Fibroblast of lung (primary cell): ENCODE results near the gene SPPL3.

Source experiments
- EZH2 ChIP-seq: IDR thresholded peaks from 2 replicates; pipeline ENCODE4 v1.5.1; 2012; ENCODE audit warnings: low read length, control low read depth, mild to moderate bottlenecking; ENCODE audit errors: missing control alignments
- TF ChIP-seq, protein P1 (sequence below), 2 donors: IDR thresholded peaks in 1 of 2; conservative IDR thresholded peaks in 1 of 2; 1 replicate in 1 of 2; 2 replicates in 1 of 2; pipeline ENCODE4 v1.5.1; 2011 to 2012; ENCODE audit warnings: low read length in 2 of 2, control low read depth in 1 of 2, inconsistent platforms in 1 of 2, low read depth in 1 of 2, mild to moderate bottlenecking in 1 of 2

DNA sequence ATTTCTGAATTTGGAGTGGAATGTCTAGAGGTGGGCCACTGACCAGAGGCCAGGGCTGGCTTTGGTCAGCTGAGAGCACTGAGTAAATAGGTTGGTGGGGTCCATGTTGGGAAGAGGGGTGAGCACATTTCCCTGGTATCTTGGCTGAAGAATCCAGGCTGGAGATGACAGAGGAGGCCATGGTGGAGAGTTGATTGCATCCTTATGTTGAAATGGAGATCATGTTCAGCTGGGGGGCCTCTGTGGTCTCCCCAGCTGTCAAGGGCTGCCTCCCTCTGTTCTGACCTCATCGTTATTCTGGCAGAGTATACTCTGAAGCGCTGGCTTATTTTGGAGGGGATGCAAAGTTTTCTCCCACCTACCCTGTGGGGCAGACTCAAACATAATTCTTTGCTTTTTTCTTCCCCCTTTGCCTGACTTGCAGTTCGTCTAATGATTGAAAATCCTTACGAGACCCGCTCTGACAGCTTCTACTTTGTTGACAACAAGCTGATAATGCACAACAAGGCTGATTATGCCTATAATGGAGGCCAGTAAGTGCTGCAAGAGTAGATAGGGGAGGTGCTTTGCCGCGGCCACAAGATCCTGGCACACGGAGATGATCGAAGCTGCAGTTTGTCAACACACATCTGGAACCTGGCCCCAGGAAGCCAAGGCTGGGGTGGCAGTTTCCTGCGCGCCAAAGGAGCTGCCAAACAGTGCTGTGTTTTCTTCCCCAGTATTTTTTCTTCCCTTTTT lies 184.5 kb downstream of the SPPL3 start:
- TF ChIP-seq, protein P1, sequence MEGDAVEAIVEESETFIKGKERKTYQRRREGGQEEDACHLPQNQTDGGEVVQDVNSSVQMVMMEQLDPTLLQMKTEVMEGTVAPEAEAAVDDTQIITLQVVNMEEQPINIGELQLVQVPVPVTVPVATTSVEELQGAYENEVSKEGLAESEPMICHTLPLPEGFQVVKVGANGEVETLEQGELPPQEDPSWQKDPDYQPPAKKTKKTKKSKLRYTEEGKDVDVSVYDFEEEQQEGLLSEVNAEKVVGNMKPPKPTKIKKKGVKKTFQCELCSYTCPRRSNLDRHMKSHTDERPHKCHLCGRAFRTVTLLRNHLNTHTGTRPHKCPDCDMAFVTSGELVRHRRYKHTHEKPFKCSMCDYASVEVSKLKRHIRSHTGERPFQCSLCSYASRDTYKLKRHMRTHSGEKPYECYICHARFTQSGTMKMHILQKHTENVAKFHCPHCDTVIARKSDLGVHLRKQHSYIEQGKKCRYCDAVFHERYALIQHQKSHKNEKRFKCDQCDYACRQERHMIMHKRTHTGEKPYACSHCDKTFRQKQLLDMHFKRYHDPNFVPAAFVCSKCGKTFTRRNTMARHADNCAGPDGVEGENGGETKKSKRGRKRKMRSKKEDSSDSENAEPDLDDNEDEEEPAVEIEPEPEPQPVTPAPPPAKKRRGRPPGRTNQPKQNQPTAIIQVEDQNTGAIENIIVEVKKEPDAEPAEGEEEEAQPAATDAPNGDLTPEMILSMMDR (conservative IDR thresholded peaks at IDR 0.05 in 1 of 2, IDR thresholded peaks at IDR 0.05 in 1 of 2; ENCODE audit: low read depth in 1 of 2, low read length in 2 of 2), result no peak
- TF ChIP-seq EZH2, result no peak
